Measurements from ENCODE around the gene RGS18.

The RGS18 gene

DNA sequence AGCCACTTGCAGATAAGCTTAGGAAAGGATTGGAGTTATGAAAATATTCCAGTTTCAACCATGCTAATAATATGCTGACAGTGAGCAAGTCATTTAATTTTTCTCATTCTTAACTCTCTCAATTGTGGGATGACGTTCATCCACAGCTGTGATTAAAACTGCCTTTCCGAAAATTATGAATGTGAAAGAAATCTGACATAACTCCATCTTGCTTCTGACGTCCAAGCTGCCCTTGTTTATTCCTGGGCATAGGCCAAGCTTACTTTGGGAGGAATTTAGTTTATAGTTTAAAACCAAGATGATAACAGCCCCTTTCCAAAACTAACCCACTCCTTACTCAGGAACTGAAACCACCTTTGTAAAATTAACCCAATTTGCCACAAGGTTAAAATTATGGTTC lies 11.0 kb upstream of the RGS18 start:
- TF ChIP-seq, protein P1, sequence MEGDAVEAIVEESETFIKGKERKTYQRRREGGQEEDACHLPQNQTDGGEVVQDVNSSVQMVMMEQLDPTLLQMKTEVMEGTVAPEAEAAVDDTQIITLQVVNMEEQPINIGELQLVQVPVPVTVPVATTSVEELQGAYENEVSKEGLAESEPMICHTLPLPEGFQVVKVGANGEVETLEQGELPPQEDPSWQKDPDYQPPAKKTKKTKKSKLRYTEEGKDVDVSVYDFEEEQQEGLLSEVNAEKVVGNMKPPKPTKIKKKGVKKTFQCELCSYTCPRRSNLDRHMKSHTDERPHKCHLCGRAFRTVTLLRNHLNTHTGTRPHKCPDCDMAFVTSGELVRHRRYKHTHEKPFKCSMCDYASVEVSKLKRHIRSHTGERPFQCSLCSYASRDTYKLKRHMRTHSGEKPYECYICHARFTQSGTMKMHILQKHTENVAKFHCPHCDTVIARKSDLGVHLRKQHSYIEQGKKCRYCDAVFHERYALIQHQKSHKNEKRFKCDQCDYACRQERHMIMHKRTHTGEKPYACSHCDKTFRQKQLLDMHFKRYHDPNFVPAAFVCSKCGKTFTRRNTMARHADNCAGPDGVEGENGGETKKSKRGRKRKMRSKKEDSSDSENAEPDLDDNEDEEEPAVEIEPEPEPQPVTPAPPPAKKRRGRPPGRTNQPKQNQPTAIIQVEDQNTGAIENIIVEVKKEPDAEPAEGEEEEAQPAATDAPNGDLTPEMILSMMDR (conservative IDR thresholded peaks at IDR 0.05; ENCODE audit: control insufficient read depth, insufficient read depth, low read depth, low read length): no peak
- DNase-seq (ENCODE audit: low read depth): no peak

DNA sequence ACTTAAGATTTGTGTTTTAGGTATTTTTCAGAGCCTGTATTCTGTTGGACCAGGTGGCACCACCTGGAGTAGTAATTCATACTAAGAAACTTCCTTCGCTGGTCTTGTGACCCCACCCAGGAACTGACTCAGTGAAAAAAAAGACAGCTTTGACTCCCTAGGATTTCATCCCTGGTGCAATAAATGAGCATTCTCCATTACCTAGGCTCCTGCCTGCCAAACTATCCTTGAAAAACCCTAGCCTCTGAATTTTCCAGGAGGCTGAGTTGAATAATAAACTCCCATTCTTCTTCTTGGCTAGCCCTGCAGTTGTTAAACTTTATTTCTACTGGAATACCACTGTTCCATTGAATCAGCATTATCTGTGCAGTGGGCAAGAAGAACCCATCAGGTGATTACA lies 10.6 kb upstream of the RGS18 start:
- no peak for DNase-seq (ENCODE audit: low read depth)
- TF ChIP-seq, protein P1 (conservative IDR thresholded peaks at IDR 0.05; ENCODE audit: control insufficient read depth, insufficient read depth, low read depth, low read length): no peak
- no peak overlapping the region for H3K4me3 ChIP-seq (ENCODE audit: control insufficient read depth, low read depth, low read length)

More for the DNA sequence above, 11.0 kb upstream of the RGS18 start:
- H3K4me3 ChIP-seq (ENCODE audit: control insufficient read depth, low read depth, low read length): no peak overlapping the region

- TF ChIP-seq, protein P1 (conservative IDR thresholded peaks at IDR 0.05; ENCODE audit: control insufficient read depth, insufficient read depth, low read depth, low read length): no peak
- no peak for DNase-seq (ENCODE audit: low read depth)
- H3K4me3 ChIP-seq (ENCODE audit: control insufficient read depth, low read depth, low read length): no peak overlapping the region
These were observed 7.1 kb upstream of the RGS18 start for GRCh38 chr1:192151176-192151575.

GRCh38 chr1:192153276-192153675 lies 5.0 kb upstream of the RGS18 start:
- TF ChIP-seq, protein P1 (conservative IDR thresholded peaks at IDR 0.05; ENCODE audit: control insufficient read depth, insufficient read depth, low read depth, low read length): no peak
- H3K4me3 ChIP-seq (ENCODE audit: control insufficient read depth, low read depth, low read length): no peak overlapping the region
- no peak for DNase-seq (ENCODE audit: low read depth)

DNA sequence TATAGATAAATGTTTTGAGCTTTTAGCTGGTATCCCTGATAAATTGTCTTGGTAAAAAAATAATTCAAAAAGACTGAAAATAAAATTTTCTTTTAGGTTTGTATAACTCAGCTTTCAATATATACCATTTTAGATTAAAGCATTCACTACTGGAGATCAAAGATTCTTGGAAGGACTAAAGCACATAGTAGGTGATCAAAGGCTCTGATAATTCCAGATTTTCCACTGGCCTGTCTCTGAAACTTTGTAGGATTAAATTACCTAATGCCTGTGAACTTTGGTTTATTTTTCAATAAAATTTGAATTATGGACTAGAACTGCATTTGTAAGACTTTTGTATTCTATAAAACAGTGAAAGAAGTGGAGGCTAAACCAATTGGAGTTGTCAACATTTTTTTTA lies 1.2 kb upstream of the RGS18 start:
- TF ChIP-seq, protein P1 (conservative IDR thresholded peaks at IDR 0.05; ENCODE audit: control insufficient read depth, insufficient read depth, low read depth, low read length): no peak
- no peak overlapping the region for H3K4me3 ChIP-seq (ENCODE audit: control insufficient read depth, low read depth, low read length)
- DNase-seq (ENCODE audit: low read depth): no peak

GRCh38 chr1:192159014-192159413 lies 752 bp downstream of the RGS18 start:
- DNase-seq (ENCODE audit: low read depth): no peak
- no peak overlapping the region for H3K4me3 ChIP-seq (ENCODE audit: control insufficient read depth, low read depth, low read length)
- TF ChIP-seq, protein P1 (conservative IDR thresholded peaks at IDR 0.05; ENCODE audit: control insufficient read depth, insufficient read depth, low read depth, low read length): no peak

- TF ChIP-seq, protein P1 (conservative IDR thresholded peaks at IDR 0.05; ENCODE audit: control insufficient read depth, insufficient read depth, low read depth, low read length): no peak
- H3K4me3 ChIP-seq (ENCODE audit: control insufficient read depth, low read depth, low read length): no peak overlapping the region
- DNase-seq (ENCODE audit: low read depth): no peak
These were observed 1.5 kb downstream of the RGS18 start for GRCh38 chr1:192159781-192160180.
